ENCODE measurements around the gene RPS27.

- TF ChIP-seq CTCF (IDR thresholded peaks at IDR 0.05; ENCODE audit: poor library complexity, severe bottlenecking): no peak
- TF ChIP-seq EP300 (conservative IDR thresholded peaks at IDR 0.05; ENCODE audit: poor library complexity, severe bottlenecking): no peak
These were observed 20.2 kb upstream of the RPS27 start for GRCh38 chr1:153970346-153970745.

Data from neural cell (in vitro differentiated cells).